Stomach smooth muscle (tissue), 2 donors: ENCODE results near the gene SAMD5.
"Not testable (repeated sequence)": the region's sequence is repeated elsewhere in the genome, so short reads cannot be mapped to it uniquely, and the experiment has no call there.

Source experiments
- H3K27ac ChIP-seq: one replicate; pipeline ENCODE4 v1.7.0; 2013; ENCODE audit warnings: mild to moderate bottlenecking, low read length, inconsistent platforms
- H3K27me3 ChIP-seq, 2 donors: one replicate each; pipeline ENCODE4 v1.7.0; 2013; ENCODE audit warnings: low read length in 2 of 2; ENCODE audit not compliant: insufficient read depth in 2 of 2, control insufficient read depth in 1 of 2
- H3K36me3 ChIP-seq, 2 donors: one replicate each; pipeline ENCODE4 v1.7.0; 2013; ENCODE audit warnings: low read length in 2 of 2; ENCODE audit not compliant: control insufficient read depth in 2 of 2, insufficient read depth in 2 of 2
- H3K4me1 ChIP-seq: one replicate; pipeline ENCODE4 v1.7.0; 2013; ENCODE audit warnings: low read length; ENCODE audit not compliant: control insufficient read depth, insufficient read depth
- H3K4me3 ChIP-seq, 2 donors: one replicate each; pipeline ENCODE4 v1.7.0; 2013; ENCODE audit warnings: low read length in 2 of 2
- H3K9ac ChIP-seq, 2 donors: one replicate each; pipeline ENCODE4 v1.7.0; 2013; ENCODE audit warnings: low read length in 2 of 2, mild to moderate bottlenecking in 1 of 2
- H3K9me3 ChIP-seq, 2 donors: one replicate each; pipeline ENCODE4 v1.7.0; 2013; ENCODE audit warnings: low read length in 2 of 2; ENCODE audit not compliant: control insufficient read depth in 2 of 2
- donor health status: healthy.
- donor health status: Pancreatic carcinoma.

Gene SAMD5

DNA sequence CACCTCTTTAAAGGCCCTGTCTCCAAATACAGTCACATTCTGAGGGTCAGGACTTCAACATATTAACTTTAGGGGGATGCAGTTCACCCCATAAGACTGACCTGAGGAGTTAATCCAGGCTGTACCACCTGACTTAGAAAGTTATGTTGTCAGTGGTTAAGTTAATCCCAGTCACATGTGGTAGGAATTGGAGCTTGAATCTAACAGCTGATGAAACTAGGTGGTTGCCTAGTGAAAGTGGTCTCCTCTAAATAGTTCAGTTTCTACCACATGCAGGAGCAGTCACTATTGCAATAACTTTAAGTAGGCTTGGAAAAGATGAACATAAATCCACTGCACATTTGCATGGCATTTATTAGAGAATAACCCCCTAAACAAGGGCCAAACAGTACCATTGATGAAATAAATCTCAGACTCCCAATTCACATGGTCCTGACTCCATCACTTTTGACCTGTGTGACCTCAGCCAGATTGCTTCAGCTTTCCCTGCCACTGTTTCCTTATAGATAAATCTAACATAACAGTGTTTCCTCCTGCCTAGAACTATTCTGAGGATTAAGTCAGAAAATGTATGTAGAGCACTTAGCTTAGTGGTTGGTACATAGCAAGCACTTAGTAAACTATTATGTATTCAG is 20.1 kb downstream of the SAMD5 start:
- Histone ChIP-seq H3K27ac (no peak overlapping the region), H3K36me3 (no peaks in the 10 kb centered on the region), H3K9ac (no peak overlapping the region), H3K4me3 (no peak overlapping the region), H3K9me3 (no peaks in the 10 kb centered on the region), H3K4me1 (no peaks in the 10 kb centered on the region), H3K27me3 (no peaks in the 10 kb centered on the region)

DNA sequence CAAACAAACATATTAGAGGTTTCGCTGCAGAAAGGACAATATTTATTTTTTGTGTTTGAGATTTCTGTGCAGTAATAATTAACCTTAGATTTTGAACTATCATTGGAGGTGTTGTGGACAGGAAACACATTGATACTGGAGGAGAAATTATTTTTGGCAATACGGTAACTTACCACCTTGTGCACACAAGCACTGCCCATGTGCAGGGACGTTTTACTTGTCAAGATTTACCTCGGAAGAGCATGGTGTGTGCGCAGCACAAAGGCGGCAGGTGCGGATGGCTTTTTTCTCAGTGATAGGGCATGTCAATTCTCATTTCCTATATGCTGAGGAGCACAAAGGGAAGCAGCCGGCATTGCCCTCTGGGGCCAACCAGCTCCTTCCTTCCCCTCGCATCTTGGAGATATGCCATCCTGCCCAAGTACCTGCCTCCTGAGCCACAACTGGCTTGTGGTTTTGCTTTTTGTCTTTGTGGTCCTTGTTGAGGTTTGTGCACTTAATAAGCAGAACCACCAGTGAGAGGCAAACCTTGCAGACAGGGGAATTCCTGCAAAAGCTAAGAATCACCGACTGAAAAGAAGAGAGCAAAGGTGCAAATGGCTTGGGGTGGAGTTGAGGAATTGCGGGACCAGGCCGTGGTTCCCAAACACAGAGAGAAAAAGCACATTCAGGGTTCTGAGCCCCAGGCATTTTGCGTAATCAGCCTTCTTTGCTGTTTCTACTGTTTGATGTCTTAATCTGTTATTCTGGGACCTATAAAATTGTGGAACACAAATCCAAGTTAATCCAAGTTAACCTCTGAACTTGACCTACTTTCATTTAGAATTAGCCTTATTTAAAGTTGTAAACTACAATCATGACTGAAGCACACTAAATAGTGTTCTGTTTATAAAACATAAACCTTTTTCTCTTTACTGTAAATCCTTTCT is 21.9 kb downstream of the SAMD5 start:
- H3K9ac ChIP-seq: no peak overlapping the region
- no peak overlapping the region for H3K27ac ChIP-seq
- no peaks in the 10 kb centered on the region for H3K27me3 ChIP-seq
- no peaks in the 10 kb centered on the region for H3K9me3 ChIP-seq
- H3K36me3 ChIP-seq: no peaks in the 10 kb centered on the region
- no peaks in the 10 kb centered on the region for H3K4me1 ChIP-seq
- no peak overlapping the region for H3K4me3 ChIP-seq

DNA sequence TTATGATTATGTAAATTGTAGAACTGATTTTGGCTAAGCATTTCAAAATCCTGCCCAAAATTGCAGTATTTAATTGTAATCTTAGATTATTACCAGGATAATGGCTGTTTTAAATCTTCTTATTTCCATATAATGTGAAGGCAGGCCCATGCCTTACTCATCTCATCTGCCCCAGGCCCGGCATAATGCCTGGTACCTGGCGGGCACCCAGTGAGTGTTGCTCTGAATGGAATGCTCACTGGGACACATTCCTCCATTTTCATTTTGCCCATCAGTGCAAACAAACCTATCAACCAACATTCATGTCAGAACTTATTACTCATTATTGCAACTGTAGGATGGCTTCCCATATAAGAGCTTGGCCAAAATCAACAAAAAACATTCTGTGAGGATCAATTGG is 22.8 kb downstream of the SAMD5 start:
- H3K36me3 ChIP-seq: no peaks in the 10 kb centered on the region
- no peak overlapping the region for H3K9ac ChIP-seq
- H3K9me3 ChIP-seq: no peaks in the 10 kb centered on the region
- H3K4me3 ChIP-seq: no peak overlapping the region
- no peaks in the 10 kb centered on the region for H3K27me3 ChIP-seq
- no peak overlapping the region for H3K27ac ChIP-seq
- no peaks in the 10 kb centered on the region for H3K4me1 ChIP-seq

DNA sequence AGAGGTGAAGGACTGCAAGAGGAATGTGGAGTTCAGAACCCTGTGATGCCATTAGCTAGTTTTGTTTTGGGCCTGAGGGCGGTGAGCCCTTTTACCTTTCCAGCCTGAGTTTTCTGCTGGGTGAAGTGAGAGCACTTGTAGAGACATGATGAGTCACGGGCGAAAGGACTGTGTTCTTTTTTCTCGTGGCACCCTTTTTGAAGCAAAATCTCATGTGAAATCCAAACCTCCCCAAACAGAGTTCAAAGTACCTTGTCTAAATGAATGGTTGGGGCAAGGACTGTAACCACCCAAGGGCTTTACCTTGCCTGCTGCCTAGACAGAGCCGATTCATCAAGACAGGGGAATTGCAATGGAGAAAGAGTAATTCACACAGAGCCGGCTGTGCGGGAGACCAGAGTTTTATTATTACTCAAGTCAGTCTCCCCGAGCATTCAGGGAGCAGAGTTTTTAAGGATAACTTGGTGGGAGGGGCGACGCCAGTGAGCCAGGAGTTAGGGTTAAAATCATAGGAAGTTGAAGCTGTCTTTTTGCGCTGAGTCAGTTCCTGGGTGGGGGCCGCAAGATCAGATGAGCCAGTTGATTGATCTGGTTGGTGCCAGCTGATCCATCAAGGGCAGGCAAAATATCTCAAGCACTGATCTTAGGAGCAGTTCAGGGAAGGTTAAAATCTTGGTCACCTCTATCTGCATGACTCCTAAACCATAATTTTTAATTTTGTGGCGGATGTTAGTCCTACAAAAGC is 25.8 kb downstream of the SAMD5 start:
- no peaks in the 10 kb centered on the region for H3K9me3 ChIP-seq
- no peaks in the 10 kb centered on the region for H3K4me1 ChIP-seq
- H3K9ac ChIP-seq: no peak overlapping the region
- no peaks in the 10 kb centered on the region for H3K36me3 ChIP-seq
- no peak overlapping the region for H3K4me3 ChIP-seq
- no peaks in the 10 kb centered on the region for H3K27me3 ChIP-seq
- no peak overlapping the region for H3K27ac ChIP-seq

DNA sequence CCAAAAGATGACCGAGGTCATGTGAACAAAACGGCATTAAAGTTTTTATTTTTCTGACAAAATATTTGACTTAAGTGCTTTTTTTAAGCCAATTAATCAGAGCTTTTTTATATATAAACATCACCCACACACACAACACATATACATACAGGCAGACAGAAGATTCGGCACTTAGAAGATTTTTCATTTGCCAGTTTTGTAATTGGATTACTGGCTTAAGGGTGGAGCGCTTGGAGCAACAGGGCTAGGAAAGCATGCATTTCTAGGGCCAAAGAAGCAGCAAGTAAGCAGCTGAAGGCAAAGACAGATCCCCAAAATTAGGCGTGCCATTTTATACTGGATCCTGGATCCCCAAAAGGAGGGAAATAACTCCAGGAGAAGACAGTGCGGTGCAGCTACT is 30.3 kb downstream of the SAMD5 start:
- no peak overlapping the region for H3K4me3 ChIP-seq
- H3K27me3 ChIP-seq: no peaks in the 10 kb centered on the region
- no peaks in the 10 kb centered on the region for H3K9me3 ChIP-seq
- no peak overlapping the region for H3K27ac ChIP-seq
- H3K9ac ChIP-seq: no peak overlapping the region
- no peaks in the 10 kb centered on the region for H3K4me1 ChIP-seq
- no peaks in the 10 kb centered on the region for H3K36me3 ChIP-seq

DNA sequence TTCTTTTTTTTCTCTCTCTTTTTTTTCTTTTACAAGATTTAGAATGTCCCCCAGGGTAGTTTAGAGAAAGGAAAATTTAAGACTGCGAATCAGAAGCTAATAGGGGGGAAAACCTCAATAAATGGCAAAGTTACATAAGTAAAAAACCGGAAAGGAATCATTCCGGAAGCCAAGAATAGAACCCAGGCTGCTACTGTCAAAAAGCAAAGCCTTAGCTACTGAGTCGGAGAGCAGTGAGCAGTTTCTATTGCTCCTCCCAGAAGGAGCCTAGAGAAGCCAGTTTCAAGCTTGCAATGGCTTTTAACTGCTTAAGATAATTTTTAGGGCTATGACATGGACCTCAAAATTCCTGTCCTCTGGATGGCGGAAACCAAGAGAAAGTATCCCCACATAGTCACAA is 31.6 kb downstream of the SAMD5 start:
- Histone ChIP-seq H3K4me3 (no peak overlapping the region), H3K36me3 (no peaks in the 10 kb centered on the region), H3K27me3 (no peaks in the 10 kb centered on the region), H3K9ac (no peak overlapping the region), H3K27ac (no peak overlapping the region), H3K9me3 (no peaks in the 10 kb centered on the region), H3K4me1 (no peaks in the 10 kb centered on the region)

DNA sequence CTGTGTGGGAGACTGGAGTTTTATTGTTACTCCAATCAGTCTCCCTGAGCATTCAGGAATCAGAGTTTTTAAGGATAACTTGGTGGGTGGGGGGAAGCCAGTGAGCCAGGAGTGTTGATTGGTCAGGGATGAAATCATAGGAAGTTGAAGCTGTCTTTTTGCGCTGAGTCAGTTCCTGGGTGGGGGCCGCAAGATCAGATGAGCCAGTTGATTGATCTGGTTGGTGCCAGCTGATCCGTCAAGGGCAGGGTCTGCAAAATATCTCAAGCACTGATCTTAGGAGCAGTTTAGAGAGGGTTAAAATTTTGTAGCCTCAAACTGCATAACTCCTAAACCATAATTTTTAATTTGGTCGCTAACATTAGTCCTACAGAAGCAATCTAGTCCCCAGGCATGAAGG is 33.9 kb downstream of the SAMD5 start:
- not testable (repeated sequence) for H3K9ac ChIP-seq, H3K36me3 ChIP-seq, H3K27ac ChIP-seq, H3K9me3 ChIP-seq, H3K4me1 ChIP-seq, H3K27me3 ChIP-seq, H3K4me3 ChIP-seq

DNA sequence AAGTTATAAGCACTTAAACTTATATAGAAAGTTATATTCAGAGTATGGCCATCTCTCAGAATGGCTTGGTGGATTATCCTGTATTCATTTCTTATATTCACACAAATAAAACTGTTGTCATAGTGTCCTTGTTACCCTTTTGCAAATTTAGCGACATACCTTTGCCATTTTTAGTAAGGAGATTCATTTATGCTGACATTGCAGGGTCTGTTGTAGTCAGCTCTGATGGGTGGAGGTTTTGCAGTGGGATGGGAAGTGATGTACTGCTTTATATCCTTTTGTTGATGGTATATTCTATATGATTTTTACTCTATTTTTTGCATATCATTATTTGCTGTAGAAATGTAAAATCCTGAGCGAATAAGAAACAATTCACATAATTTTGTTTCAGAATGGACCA is 35.9 kb downstream of the SAMD5 start:
- Histone ChIP-seq H3K9me3 (no peaks in the 10 kb centered on the region), H3K36me3 (no peaks in the 10 kb centered on the region), H3K27me3 (no peaks in the 10 kb centered on the region), H3K9ac (no peak overlapping the region), H3K27ac (no peak overlapping the region), H3K4me3 (no peak overlapping the region), H3K4me1 (no peaks in the 10 kb centered on the region)

DNA sequence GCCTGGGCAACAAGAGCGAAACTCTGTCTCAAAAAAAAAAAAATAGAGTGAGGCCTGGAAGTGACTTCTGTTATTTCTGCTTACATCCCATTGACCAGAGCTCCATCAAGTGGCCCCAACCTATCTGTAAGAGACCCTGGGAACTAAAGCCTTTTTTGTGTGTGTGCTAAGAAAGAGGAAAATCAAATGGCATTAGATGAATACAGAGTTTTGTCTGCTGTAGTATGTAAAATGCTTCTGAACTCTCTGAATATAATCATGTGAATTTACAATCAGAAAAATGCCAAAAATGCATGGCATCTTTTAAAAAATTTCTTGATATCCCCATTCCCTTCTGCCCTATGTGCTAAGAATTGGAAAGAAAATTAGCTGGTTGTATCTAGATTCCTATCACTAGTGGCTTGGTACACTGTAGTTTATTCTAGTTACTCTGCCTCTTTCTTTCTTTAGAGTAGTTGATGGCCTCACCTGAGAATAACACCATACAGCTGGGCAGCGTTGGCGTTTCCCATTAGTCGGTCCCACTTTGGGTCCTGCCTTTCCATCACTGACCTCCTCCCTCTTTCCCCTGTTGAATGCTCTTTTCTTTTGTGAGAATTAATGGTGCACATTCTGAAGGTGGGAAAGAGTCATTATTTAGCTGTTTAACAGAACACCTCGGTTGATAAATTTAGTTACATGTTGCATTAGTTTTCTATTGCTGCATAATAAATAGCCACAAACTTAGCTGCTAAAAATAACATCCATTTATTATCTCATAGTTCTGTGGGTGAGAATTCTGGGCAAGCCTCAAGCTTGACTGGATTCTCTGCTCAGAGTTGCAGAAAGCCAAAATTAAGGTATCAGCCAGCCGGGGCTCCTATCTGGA is 38.2 kb downstream of the SAMD5 start:
- no peaks in the 10 kb centered on the region for H3K9me3 ChIP-seq
- no peak overlapping the region for H3K4me3 ChIP-seq
- no peaks in the 10 kb centered on the region for H3K27me3 ChIP-seq
- no peaks in the 10 kb centered on the region for H3K36me3 ChIP-seq
- H3K9ac ChIP-seq: no peak overlapping the region
- H3K4me1 ChIP-seq: no peaks in the 10 kb centered on the region
- H3K27ac ChIP-seq: no peak overlapping the region

DNA sequence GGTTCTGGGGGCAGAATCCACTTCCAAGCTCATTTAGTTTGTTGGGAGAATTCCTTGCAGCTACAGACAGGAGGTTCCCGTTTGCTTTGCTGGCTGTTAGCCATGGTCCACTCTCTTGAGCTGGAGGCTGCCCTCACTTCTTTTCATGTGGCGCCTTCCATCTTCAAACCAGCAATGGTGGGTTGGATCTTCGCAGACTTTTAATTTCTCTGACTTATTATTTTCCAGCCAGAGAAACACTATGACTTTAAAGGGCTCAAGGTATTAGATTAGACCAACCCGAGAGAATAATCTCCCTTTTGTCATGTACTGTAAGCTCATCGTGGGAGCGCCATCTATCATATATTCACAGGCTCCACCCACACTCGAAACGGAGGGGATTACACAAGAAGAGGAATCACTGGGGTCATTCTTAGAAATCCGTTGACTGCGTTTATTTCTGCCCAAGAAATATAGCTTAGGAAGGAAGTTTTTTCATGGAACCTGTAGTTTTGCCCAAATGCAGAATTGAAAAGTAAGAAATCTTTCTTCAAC is 38.9 kb downstream of the SAMD5 start:
- no peak overlapping the region for H3K4me3 ChIP-seq
- no peaks in the 10 kb centered on the region for H3K36me3 ChIP-seq
- H3K9me3 ChIP-seq: no peaks in the 10 kb centered on the region
- no peak overlapping the region for H3K27ac ChIP-seq
- no peaks in the 10 kb centered on the region for H3K4me1 ChIP-seq
- H3K27me3 ChIP-seq: no peaks in the 10 kb centered on the region
- H3K9ac ChIP-seq: no peak overlapping the region
